H1 (cell line): ENCODE measurements around the gene ASCC3.

ENCODE experiments used
- ATF3 ChIP-seq: IDR thresholded peaks from 2 replicates; pipeline ENCODE4 v1.6.1; 2011; ENCODE audit warnings: low read depth, mild to moderate bottlenecking, low read length; ENCODE audit not compliant: insufficient read depth
- MAX ChIP-seq: IDR thresholded peaks from 2 replicates; pipeline ENCODE4 v1.6.1; 2012; ENCODE audit warnings: inconsistent platforms

- TF ChIP-seq ATF3, result no peak
- TF ChIP-seq MAX, result no peak
These were observed 422.1 kb downstream of the ASCC3 start for GRCh38 chr6:100458841-100459591.
